ENCODE data around the gene VCX3A.

DNA sequence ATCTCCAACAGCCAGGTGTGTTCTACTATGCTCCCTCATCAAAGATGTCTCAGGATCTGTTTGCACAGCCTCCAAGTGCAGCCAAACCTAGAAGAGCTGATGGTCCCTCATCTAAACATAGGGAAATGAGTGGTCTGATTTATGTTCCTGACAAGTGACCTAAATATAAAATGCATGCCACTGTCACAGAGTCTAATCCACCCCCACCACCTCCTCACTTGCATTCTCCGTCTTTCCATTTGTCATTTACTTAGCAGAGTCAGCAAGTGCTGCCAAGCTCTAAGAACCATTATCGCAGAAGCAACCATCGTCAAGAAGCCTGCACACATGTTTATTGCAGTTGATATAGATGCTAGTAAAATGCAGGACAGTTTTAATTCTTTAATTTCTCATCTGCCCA, 33.1 kb upstream of the VCX3A start:
- TF ChIP-seq POLR2A (IDR thresholded peaks at IDR 0.05), result no peak
- TF ChIP-seq, protein P1, sequence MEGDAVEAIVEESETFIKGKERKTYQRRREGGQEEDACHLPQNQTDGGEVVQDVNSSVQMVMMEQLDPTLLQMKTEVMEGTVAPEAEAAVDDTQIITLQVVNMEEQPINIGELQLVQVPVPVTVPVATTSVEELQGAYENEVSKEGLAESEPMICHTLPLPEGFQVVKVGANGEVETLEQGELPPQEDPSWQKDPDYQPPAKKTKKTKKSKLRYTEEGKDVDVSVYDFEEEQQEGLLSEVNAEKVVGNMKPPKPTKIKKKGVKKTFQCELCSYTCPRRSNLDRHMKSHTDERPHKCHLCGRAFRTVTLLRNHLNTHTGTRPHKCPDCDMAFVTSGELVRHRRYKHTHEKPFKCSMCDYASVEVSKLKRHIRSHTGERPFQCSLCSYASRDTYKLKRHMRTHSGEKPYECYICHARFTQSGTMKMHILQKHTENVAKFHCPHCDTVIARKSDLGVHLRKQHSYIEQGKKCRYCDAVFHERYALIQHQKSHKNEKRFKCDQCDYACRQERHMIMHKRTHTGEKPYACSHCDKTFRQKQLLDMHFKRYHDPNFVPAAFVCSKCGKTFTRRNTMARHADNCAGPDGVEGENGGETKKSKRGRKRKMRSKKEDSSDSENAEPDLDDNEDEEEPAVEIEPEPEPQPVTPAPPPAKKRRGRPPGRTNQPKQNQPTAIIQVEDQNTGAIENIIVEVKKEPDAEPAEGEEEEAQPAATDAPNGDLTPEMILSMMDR (IDR thresholded peaks at IDR 0.05), result no peak

Data from testis (tissue), 2 donors.